ENCODE measurements around the gene SAT1. TPM values are rescaled to one million over a fixed set of nuclear protein-coding genes. Genes with fewer than 3 reads are reported as not detected.

Gene SAT1
- total RNA-seq, 1 donor from 2014 or later: 31.4 TPM

- H3K9me3 Mint-ChIP-seq (ENCODE audit: unreplicated experiment): no peaks in the 10 kb centered on the region
- no peak for DNase-seq
- TF ChIP-seq CTCF (IDR thresholded peaks at IDR 0.05; ENCODE audit: partially characterized antibody, unreplicated experiment): no peak
- no peak overlapping the region for H3K27ac Mint-ChIP-seq (ENCODE audit: unreplicated experiment)
- no peaks in the 10 kb centered on the region for H3K27me3 Mint-ChIP-seq (ENCODE audit: unreplicated experiment)
- no peak overlapping the region for H3K4me3 Mint-ChIP-seq (ENCODE audit: unreplicated experiment)
- no peaks in the 10 kb centered on the region for H3K4me1 Mint-ChIP-seq (ENCODE audit: low read depth, unreplicated experiment)
- no peaks in the 10 kb centered on the region for H3K36me3 Mint-ChIP-seq (ENCODE audit: unreplicated experiment)
These were observed 30.8 kb downstream of the SAT1 start for GRCh38 chrX:23813808-23814207.

GRCh38 chrX:23815376-23815775 lies 32.4 kb downstream of the SAT1 start:
- Mint-ChIP-seq H3K4me3 (ENCODE audit: unreplicated experiment) (no peak overlapping the region), H3K9me3 (ENCODE audit: unreplicated experiment) (no peaks in the 10 kb centered on the region), H3K36me3 (ENCODE audit: unreplicated experiment) (no peaks in the 10 kb centered on the region), H3K27ac (ENCODE audit: unreplicated experiment) (no peak overlapping the region), H3K27me3 (ENCODE audit: unreplicated experiment) (no peaks in the 10 kb centered on the region), H3K4me1 (ENCODE audit: low read depth, unreplicated experiment) (no peaks in the 10 kb centered on the region)
- no peak for TF ChIP-seq CTCF (IDR thresholded peaks at IDR 0.05; ENCODE audit: partially characterized antibody, unreplicated experiment)
- no peak for DNase-seq

- no peak for TF ChIP-seq CTCF (IDR thresholded peaks at IDR 0.05; ENCODE audit: partially characterized antibody, unreplicated experiment)
- no peak for DNase-seq
- no peak overlapping the region for H3K27ac Mint-ChIP-seq (ENCODE audit: unreplicated experiment)
- no peaks in the 10 kb centered on the region for H3K4me1 Mint-ChIP-seq (ENCODE audit: low read depth, unreplicated experiment)
- no peak overlapping the region for H3K4me3 Mint-ChIP-seq (ENCODE audit: unreplicated experiment)
- H3K36me3 Mint-ChIP-seq (ENCODE audit: unreplicated experiment): no peaks in the 10 kb centered on the region
- H3K27me3 Mint-ChIP-seq (ENCODE audit: unreplicated experiment): no peaks in the 10 kb centered on the region
- H3K9me3 Mint-ChIP-seq (ENCODE audit: unreplicated experiment): no peaks in the 10 kb centered on the region
These were observed 33.2 kb downstream of the SAT1 start for GRCh38 chrX:23816179-23816578.

GRCh38 chrX:23817979-23818336 lies 35.0 kb downstream of the SAT1 start:
- Mint-ChIP-seq H3K27ac (ENCODE audit: unreplicated experiment) (no peak overlapping the region), H3K36me3 (ENCODE audit: unreplicated experiment) (no peaks in the 10 kb centered on the region), H3K4me3 (ENCODE audit: unreplicated experiment) (no peak overlapping the region), H3K9me3 (ENCODE audit: unreplicated experiment) (no peaks in the 10 kb centered on the region), H3K27me3 (ENCODE audit: unreplicated experiment) (no peaks in the 10 kb centered on the region), H3K4me1 (ENCODE audit: low read depth, unreplicated experiment) (no peaks in the 10 kb centered on the region)
- no peak for TF ChIP-seq CTCF (IDR thresholded peaks at IDR 0.05; ENCODE audit: partially characterized antibody, unreplicated experiment)
- no peak for DNase-seq

- Mint-ChIP-seq H3K36me3 (ENCODE audit: unreplicated experiment) (no peaks in the 10 kb centered on the region), H3K4me1 (ENCODE audit: low read depth, unreplicated experiment) (no peaks in the 10 kb centered on the region), H3K9me3 (ENCODE audit: unreplicated experiment) (no peaks in the 10 kb centered on the region), H3K27ac (ENCODE audit: unreplicated experiment) (no peak overlapping the region), H3K4me3 (ENCODE audit: unreplicated experiment) (no peak overlapping the region), H3K27me3 (ENCODE audit: unreplicated experiment) (no peaks in the 10 kb centered on the region)
- no peak for TF ChIP-seq CTCF (IDR thresholded peaks at IDR 0.05; ENCODE audit: partially characterized antibody, unreplicated experiment)
- DNase-seq: no peak
These were observed 36.6 kb downstream of the SAT1 start for GRCh38 chrX:23819385-23820234.
